ENCODE measurements around the gene TMEM154. TPM values are rescaled to one million over a fixed set of nuclear protein-coding genes. Genes with fewer than 3 reads are reported as not detected.
"Not testable (repeated sequence)": the region's sequence is repeated elsewhere in the genome, so short reads cannot be mapped to it uniquely, and the experiment has no call there.

TMEM154 gene
- total RNA-seq, 1 donor from 2014 or later: 1.4 TPM

DNA sequence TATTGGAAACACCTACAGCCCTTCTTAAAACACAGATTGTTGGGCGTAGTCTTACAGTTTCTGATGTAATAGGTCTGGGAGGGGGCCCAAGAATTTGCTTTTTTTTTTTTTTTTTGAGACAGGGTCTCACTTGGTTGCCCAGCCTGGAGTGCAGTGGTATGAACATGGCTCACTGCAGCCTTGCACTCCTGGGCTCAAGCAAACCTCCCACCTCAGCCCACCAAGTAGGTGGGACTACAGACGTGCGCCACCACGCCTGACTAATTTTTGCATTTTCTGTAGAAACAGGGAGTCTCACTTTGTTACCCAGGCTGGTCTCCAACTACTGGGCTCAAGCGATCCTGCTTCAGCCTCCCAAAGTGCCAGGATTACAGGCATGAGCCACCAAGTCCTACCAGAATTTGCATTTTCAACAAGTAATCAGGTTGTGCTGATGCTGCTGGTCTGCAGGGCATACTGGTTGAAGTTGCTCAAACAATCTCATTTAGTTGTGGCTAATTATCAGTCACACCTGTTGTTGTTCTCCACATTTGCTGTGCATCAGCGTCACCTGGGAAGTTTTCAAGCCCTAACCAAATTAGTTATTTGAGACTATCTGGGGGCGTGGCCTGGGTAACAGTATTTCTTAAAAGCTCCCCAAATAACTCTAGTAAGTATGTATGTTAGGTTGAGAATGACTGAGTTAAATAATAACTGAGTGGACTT is 14.0 kb downstream of the TMEM154 start:
- H3K27me3 ChIP-seq (ENCODE audit: low read depth): no peaks in the 10 kb centered on the region
- H3K36me3 ChIP-seq: no peaks in the 10 kb centered on the region
- no peak for DNase-seq
- H3K4me3 ChIP-seq: no peak overlapping the region
- TF ChIP-seq, protein P1, sequence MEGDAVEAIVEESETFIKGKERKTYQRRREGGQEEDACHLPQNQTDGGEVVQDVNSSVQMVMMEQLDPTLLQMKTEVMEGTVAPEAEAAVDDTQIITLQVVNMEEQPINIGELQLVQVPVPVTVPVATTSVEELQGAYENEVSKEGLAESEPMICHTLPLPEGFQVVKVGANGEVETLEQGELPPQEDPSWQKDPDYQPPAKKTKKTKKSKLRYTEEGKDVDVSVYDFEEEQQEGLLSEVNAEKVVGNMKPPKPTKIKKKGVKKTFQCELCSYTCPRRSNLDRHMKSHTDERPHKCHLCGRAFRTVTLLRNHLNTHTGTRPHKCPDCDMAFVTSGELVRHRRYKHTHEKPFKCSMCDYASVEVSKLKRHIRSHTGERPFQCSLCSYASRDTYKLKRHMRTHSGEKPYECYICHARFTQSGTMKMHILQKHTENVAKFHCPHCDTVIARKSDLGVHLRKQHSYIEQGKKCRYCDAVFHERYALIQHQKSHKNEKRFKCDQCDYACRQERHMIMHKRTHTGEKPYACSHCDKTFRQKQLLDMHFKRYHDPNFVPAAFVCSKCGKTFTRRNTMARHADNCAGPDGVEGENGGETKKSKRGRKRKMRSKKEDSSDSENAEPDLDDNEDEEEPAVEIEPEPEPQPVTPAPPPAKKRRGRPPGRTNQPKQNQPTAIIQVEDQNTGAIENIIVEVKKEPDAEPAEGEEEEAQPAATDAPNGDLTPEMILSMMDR (IDR thresholded peaks at IDR 0.05; ENCODE audit: borderline replicate concordance): no peak
- H3K27ac ChIP-seq (replicated peaks): no peak overlapping the region
- H3K4me1 ChIP-seq: no peaks in the 10 kb centered on the region
- intact Hi-C loops (cut with micrococcal nuclease): no loop called here
- no peaks in the 10 kb centered on the region for H3K9me3 ChIP-seq (replicated peaks)

GRCh38 chr4:152664067-152664378 is 15.8 kb downstream of the TMEM154 start:
- intact Hi-C loops (cut with micrococcal nuclease); H3K4me3 ChIP-seq; H3K36me3 ChIP-seq; H3K27me3 ChIP-seq (ENCODE audit: low read depth); H3K4me1 ChIP-seq; DNase-seq; H3K27ac ChIP-seq (replicated peaks): not testable (repeated sequence)
- H3K9me3 ChIP-seq (replicated peaks): peaks cover 11% of the 10 kb centered on the region

DNA sequence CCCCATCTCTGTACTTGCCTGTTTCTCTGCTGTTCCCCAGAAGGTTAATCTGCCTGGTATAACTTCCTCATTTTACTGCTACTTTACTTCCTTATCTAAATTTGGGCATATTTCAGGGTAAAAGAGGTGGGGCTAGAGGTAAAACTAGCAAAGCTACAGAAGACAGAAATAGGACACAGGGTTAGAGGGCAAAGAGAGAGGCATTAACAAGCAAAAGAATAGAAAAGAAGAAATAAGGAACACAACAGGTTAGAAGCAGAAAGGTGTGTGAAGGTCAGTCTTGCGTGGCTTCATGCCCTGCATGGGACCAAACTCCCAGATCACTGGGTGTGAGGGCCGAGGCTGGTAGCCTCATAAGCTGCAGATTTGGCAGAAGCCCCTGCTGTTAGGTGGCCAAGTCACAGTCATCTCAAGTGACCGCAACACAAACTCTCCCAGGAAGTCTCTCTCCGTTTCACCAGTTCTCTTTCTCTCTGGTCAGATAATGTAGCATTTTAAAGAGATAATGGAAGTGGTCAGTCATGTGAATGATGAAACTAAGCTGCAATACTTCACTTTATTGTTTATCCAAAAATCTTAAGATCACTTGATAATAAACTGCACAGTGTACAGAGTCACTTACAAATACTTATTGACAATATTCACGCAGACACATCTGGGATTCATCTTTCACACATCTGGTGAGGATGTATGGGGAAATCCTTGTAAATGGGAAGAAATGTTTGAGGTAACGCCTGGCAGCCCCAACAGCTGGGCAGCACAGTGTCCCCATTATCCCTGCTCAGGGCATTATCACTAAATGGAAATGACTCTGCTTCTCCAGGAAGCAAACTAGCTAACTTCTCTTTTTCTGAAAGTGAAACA is 16.4 kb downstream of the TMEM154 start:
- H3K27ac ChIP-seq (replicated peaks): no peak overlapping the region
- peaks cover 17% of the 10 kb centered on the region for H3K9me3 ChIP-seq (replicated peaks)

GRCh38 chr4:152661649-152662048 is 18.1 kb downstream of the TMEM154 start:
- Histone ChIP-seq H3K27me3 (ENCODE audit: low read depth) (no peaks in the 10 kb centered on the region), H3K9me3 (replicated peaks) (peaks cover 34% of the 10 kb centered on the region), H3K4me3 (no peak overlapping the region), H3K36me3 (peaks cover 10% of the 10 kb centered on the region), H3K27ac (replicated peaks) (no peak overlapping the region), H3K4me1 (no peaks in the 10 kb centered on the region)
- intact Hi-C loops (cut with micrococcal nuclease): no loop called here
- TF ChIP-seq, protein P1 (IDR thresholded peaks at IDR 0.05; ENCODE audit: borderline replicate concordance): no peak
- no peak for DNase-seq

More for the DNA sequence above, 16.4 kb downstream of the TMEM154 start:
- TF ChIP-seq, protein P1 (IDR thresholded peaks at IDR 0.05; ENCODE audit: borderline replicate concordance): no peak
- intact Hi-C loops (cut with micrococcal nuclease): no loop called here
- H3K36me3 ChIP-seq: peaks cover 3% of the 10 kb centered on the region
- no peaks in the 10 kb centered on the region for H3K4me1 ChIP-seq
- no peak overlapping the region for H3K4me3 ChIP-seq
- DNase-seq: no peak
- no peaks in the 10 kb centered on the region for H3K27me3 ChIP-seq (ENCODE audit: low read depth)

- no peaks in the 10 kb centered on the region for H3K27me3 ChIP-seq (ENCODE audit: low read depth)
- intact Hi-C loops (cut with micrococcal nuclease): no loop called here
- peaks cover 39% of the 10 kb centered on the region for H3K9me3 ChIP-seq (replicated peaks)
- no peak overlapping the region for H3K27ac ChIP-seq (replicated peaks)
- DNase-seq: no peak
- H3K4me1 ChIP-seq: no peaks in the 10 kb centered on the region
- H3K4me3 ChIP-seq: no peak overlapping the region
- peaks cover 10% of the 10 kb centered on the region for H3K36me3 ChIP-seq
- TF ChIP-seq, protein P1 (IDR thresholded peaks at IDR 0.05; ENCODE audit: borderline replicate concordance): no peak
Observed at GRCh38 chr4:152660526-152660925, 19.3 kb downstream of the TMEM154 start.

DNA sequence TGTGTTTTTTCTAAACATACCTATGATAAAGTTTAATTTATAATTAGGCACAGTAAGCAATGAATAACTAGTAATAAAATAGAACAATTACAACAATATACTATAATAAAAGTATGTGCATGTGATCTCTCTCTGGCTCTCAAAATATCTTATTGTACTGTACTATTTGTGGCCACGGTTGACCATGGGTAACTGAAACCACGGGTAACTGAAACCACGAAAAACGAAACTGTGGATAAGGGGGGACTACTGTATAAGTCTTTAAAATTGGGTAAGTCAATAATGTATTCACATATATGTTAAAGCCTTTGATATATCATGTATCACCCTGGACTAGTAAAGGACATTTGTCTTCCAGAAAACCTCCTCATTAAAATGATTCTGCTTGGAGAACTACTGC is 20.0 kb downstream of the TMEM154 start:
- DNase-seq: no peak
- no peak overlapping the region for H3K4me3 ChIP-seq
- TF ChIP-seq, protein P1 (IDR thresholded peaks at IDR 0.05; ENCODE audit: borderline replicate concordance): no peak
- H3K27me3 ChIP-seq (ENCODE audit: low read depth): no peaks in the 10 kb centered on the region
- peaks cover 39% of the 10 kb centered on the region for H3K9me3 ChIP-seq (replicated peaks)
- intact Hi-C loops (cut with micrococcal nuclease): no loop called here
- peaks cover 10% of the 10 kb centered on the region for H3K36me3 ChIP-seq
- H3K27ac ChIP-seq (replicated peaks): no peak overlapping the region
- H3K4me1 ChIP-seq: no peaks in the 10 kb centered on the region

Data from left ventricle myocardium inferior (tissue), 1 donor.